Effector memory CD4-positive, alpha-beta T cell (primary cell): ENCODE results near the gene MCCC2.
"Not testable (repeated sequence)": the region's sequence is repeated elsewhere in the genome, so short reads cannot be mapped to it uniquely, and the experiment has no call there.

Experiments
- DNase-seq, 3 donors: peaks; one replicate each; pipeline ENCODE4 v3.0.0-alpha.2; 2020
- H3K27ac ChIP-seq: 2 replicates; pipeline ENCODE4 v1.7.0; 2013; ENCODE audit warnings: mild to moderate bottlenecking, low read length, moderate library complexity; ENCODE audit not compliant: insufficient read depth, poor library complexity, severe bottlenecking
- H3K27me3 ChIP-seq: replicated peaks from 2 replicates; pipeline ENCODE4 v1.7.0; 2013; ENCODE audit warnings: mild to moderate bottlenecking, low read length; ENCODE audit not compliant: insufficient read depth, control insufficient read depth, poor library complexity, severe bottlenecking
- H3K36me3 ChIP-seq: 2 replicates; pipeline ENCODE4 v1.7.0; 2013; ENCODE audit warnings: mild to moderate bottlenecking, low read length, moderate library complexity; ENCODE audit not compliant: control insufficient read depth, insufficient read depth
- H3K4me1 ChIP-seq: 2 replicates; pipeline ENCODE4 v1.7.0; 2013; ENCODE audit warnings: low read length, mild to moderate bottlenecking; ENCODE audit not compliant: control insufficient read depth, insufficient read depth, poor library complexity, severe bottlenecking
- H3K4me3 ChIP-seq: 2 replicates; pipeline ENCODE4 v1.7.0; 2013; ENCODE audit warnings: low read length, low read depth, mild to moderate bottlenecking; ENCODE audit not compliant: insufficient read depth, poor library complexity, severe bottlenecking
- H3K9me3 ChIP-seq: 2 replicates; pipeline ENCODE4 v1.7.0; 2013; ENCODE audit warnings: mild to moderate bottlenecking, low read length, moderate library complexity; ENCODE audit not compliant: control insufficient read depth

Gene MCCC2

GRCh38 chr5:71652803-71653543 lies 65.8 kb downstream of the MCCC2 start:
- Histone ChIP-seq H3K27ac (no peak overlapping the region), H3K4me3 (no peak overlapping the region), H3K9me3 (no peaks in the 10 kb centered on the region), H3K27me3 (no peaks in the 10 kb centered on the region), H3K4me1 (no peaks in the 10 kb centered on the region), H3K36me3 (peaks cover 46% of the 10 kb centered on the region)
- no peak for DNase-seq

GRCh38 chr5:71658916-71659662 lies 71.9 kb downstream of the MCCC2 start:
- DNase-seq, result no peak
- H3K4me1 ChIP-seq, result no peaks in the 10 kb centered on the region

GRCh38 chr5:71662381-71662780 lies 75.2 kb downstream of the MCCC2 start:
- no peak overlapping the region for H3K27ac ChIP-seq

More at GRCh38 chr5:71658916-71659662, 71.9 kb downstream of the MCCC2 start:
- H3K36me3 ChIP-seq, result no peaks in the 10 kb centered on the region
- no peak overlapping the region for H3K4me3 ChIP-seq
- H3K27ac ChIP-seq, result no peak overlapping the region
- H3K9me3 ChIP-seq, result no peaks in the 10 kb centered on the region
- H3K27me3 ChIP-seq, result no peaks in the 10 kb centered on the region

DNA sequence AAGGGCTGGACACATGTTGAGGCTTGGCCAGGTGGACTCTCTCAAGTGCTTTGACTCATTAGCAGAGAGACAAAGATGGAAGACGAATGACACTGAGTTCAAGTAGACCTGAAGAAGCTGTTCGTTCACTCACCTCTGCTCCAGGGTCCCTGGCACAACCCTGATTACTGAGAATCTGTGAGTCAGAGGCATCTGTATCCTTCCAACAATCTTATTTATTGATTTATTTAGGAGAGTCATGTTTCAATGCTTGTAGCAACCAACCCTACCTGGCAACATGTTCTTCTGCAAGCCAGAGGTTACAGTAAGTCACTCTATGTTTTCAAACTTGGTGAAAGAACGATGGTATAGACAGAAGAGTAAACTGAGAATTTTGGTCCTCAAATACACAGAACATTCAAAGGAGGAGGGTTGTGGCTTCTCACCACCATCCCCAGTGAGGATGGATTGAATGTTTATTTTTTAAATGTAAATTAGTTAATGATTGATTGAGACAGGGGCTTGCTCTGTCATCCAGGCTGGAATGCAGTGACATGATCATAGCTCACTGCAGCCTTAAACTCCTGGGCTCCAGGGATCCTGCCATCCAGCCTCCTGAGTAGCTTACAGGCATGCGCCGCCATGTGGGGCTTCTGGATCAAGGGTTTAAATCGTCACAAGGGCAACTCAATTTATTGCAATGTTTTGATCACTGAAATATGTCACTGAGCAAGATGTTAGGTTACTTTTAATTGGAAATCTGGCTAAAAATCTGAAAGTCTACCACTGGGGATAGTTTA lies 76.2 kb downstream of the MCCC2 start:
- Histone ChIP-seq H3K27me3 (no peaks in the 10 kb centered on the region), H3K4me3 (no peak overlapping the region), H3K4me1 (no peaks in the 10 kb centered on the region), H3K9me3 (no peaks in the 10 kb centered on the region), H3K36me3 (no peaks in the 10 kb centered on the region), H3K27ac (no peak overlapping the region)
- DNase-seq, result no peak

More at GRCh38 chr5:71662381-71662780, 75.2 kb downstream of the MCCC2 start:
- Histone ChIP-seq H3K27me3 (no peaks in the 10 kb centered on the region), H3K36me3 (no peaks in the 10 kb centered on the region), H3K4me3 (no peak overlapping the region), H3K4me1 (no peaks in the 10 kb centered on the region), H3K9me3 (no peaks in the 10 kb centered on the region)
- DNase-seq, result no peak

GRCh38 chr5:71664615-71665014 lies 77.5 kb downstream of the MCCC2 start:
- not testable (repeated sequence) for H3K27me3 ChIP-seq, H3K4me3 ChIP-seq, H3K36me3 ChIP-seq, H3K4me1 ChIP-seq, DNase-seq, H3K27ac ChIP-seq, H3K9me3 ChIP-seq

DNA sequence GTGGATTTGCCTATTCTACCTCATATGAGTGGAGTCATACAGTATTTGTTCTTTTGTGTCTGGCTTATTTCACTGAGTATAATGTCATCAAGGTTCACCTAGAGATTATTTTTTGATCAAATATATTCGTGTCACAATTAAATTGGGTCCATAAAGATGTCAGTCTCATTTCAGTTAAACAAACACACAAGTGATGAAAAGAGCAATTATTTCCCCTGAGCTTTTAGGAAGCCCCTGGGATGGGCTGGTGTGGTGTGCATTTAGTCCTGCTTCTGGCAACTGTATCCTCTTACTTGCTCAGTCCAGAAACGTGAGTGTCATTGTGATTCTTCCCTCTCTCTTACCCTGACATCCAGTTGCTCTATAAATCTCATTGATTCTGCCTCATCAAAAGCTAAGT lies 79.2 kb downstream of the MCCC2 start:
- Histone ChIP-seq H3K27me3 (no peaks in the 10 kb centered on the region), H3K27ac (no peak overlapping the region), H3K36me3 (no peaks in the 10 kb centered on the region), H3K9me3 (no peaks in the 10 kb centered on the region), H3K4me3 (no peak overlapping the region), H3K4me1 (no peaks in the 10 kb centered on the region)
- no peak for DNase-seq

GRCh38 chr5:71677977-71678376 lies 90.8 kb downstream of the MCCC2 start:
- no peak overlapping the region for H3K27ac ChIP-seq
- no peak for DNase-seq
- no peaks in the 10 kb centered on the region for H3K4me1 ChIP-seq
- H3K9me3 ChIP-seq, result no peaks in the 10 kb centered on the region
- H3K27me3 ChIP-seq, result no peaks in the 10 kb centered on the region
- no peak overlapping the region for H3K4me3 ChIP-seq
- H3K36me3 ChIP-seq, result no peaks in the 10 kb centered on the region

DNA sequence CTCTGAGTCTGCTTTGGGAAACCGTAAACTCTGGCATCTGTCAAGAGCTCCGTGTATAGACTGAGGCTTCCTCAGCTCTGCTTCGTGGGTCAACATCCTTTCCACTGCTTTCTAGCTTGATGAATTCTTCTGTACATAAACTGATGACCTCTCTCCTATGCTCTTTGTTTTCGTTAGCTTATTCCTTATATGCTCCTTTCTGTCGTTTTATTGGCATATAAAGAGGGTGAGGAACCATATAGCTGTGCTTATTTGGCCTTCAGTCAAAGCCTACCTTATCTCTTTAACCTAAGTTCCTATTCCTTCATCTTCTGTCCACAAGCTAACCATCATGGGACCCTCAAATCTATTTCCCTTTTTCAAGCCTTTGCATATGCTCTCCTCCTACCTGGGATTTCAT lies 92.6 kb downstream of the MCCC2 start:
- Histone ChIP-seq H3K4me1 (no peaks in the 10 kb centered on the region), H3K9me3 (no peaks in the 10 kb centered on the region), H3K36me3 (no peaks in the 10 kb centered on the region), H3K27me3 (no peaks in the 10 kb centered on the region), H3K4me3 (no peak overlapping the region), H3K27ac (no peak overlapping the region)
- no peak for DNase-seq

DNA sequence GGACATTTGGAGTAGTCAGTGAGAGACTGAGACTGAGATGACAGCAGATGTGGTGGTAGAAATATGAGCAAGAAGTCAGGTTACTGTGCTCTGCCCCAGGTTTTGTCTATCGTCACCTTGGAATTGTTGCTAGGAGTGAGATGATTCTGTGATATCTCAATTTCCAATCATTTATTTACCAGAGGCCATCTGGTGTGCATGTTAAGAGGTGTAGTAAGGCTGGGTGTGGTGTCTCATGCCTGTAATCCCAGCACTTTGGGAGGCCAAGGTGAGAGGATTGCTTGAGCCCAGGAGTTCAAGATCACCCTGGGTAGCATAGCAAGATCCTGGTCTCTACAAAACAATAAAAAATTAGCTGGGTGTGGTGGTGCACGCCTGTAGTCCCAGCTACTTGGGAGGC lies 93.4 kb downstream of the MCCC2 start:
- DNase-seq, result no peak
- H3K9me3 ChIP-seq, result no peaks in the 10 kb centered on the region
- no peaks in the 10 kb centered on the region for H3K27me3 ChIP-seq
- no peak overlapping the region for H3K4me3 ChIP-seq
- no peak overlapping the region for H3K27ac ChIP-seq
- no peaks in the 10 kb centered on the region for H3K36me3 ChIP-seq
- no peaks in the 10 kb centered on the region for H3K4me1 ChIP-seq

DNA sequence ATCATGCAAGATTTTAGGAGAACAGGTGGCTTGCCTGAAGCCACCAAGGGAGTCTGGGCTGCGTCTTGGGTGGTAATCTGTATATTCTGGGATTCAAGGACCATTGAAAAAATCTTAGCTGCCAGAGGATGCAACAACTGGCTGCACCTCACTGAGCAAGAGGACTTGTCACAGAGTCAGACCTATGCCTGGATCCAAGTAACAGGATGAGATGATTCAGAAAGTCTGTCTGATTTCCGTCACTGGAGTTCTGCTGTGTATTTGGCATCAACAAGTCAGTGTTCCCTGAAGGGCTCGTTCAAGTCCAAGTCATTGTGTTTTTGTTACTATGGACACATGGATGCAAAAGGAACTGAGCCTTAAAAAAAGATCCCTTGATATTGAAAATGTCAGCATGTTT lies 94.2 kb downstream of the MCCC2 start:
- Histone ChIP-seq H3K36me3 (no peaks in the 10 kb centered on the region), H3K27me3 (no peaks in the 10 kb centered on the region), H3K27ac (no peak overlapping the region), H3K4me3 (no peak overlapping the region), H3K4me1 (no peaks in the 10 kb centered on the region), H3K9me3 (no peaks in the 10 kb centered on the region)
- no peak for DNase-seq
